HG03460 (cell line): Measurements from ENCODE around the gene MAGI2.
"Not testable (repeated sequence)": the region's sequence is repeated elsewhere in the genome, so short reads cannot be mapped to it uniquely, and the experiment has no call there.

Experiments
- ATAC-seq: cut with Tn5 transposase; IDR thresholded peaks from one replicate; pipeline ENCODE4 v1.9.1; 2021; ENCODE audit not compliant: unreplicated experiment

MAGI2 gene

DNA sequence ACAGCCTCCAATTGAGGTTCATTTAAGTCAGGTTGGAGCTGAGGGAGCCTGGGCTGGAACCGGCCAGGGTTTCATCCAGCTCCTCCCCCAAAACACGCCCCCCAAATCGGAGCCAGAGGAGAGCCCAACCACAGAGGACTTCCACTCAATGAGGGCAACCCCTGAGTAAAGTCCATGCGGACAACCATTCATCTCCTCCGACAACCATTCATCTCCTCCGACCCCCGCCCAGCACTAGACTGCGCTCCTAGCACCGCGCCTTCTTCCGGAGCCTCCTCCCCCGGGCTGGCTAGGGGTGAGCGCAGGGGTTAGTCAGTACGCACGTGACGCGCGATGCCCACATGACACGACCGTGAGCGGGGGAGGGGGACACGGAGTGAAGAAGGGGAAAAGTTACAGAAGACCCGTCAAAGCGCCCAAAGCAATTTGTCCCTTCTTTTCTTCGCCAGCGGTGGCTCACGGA, 1.4 kb downstream of the MAGI2 start:
- no peak for ATAC-seq

DNA sequence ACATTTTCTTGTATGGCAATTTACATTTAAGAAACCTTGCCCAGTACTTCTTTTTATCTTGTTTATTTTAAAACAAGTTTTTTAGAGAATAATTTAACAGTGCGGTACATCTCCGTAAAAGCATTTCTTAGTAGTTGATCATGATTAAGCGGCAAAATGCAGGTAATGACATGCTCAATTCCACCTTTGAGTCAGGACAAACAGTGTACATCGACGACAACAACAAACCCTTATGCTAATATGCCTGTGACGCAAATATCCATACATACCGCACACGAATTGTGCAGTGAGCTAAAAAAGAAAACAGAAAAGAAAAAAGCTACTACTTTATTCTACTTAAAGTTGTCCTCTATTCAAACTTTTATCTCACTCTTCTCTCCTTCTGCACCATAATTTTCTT, 1.9 kb downstream of the MAGI2 start:
- ATAC-seq, result no peak

DNA sequence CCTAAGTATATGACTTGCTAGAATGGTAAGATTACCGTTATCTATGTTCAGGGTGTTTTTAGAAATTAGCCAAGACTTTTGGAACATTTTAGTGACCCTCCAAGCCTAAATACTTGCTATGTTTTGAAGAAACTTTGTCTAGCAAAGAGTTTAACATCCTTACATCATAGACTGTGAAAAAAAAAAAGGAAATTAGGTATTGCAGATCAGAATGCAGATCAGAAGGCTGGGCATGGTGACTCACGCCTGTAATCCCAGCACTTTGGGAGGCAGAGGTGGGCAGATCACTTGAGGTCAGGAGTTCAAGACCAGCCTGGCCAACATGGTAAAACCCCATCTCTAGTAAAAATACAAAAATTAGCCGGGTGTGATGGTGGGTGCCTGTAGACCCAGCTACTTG, 10.7 kb downstream of the MAGI2 start:
- ATAC-seq, result not testable (repeated sequence)

DNA sequence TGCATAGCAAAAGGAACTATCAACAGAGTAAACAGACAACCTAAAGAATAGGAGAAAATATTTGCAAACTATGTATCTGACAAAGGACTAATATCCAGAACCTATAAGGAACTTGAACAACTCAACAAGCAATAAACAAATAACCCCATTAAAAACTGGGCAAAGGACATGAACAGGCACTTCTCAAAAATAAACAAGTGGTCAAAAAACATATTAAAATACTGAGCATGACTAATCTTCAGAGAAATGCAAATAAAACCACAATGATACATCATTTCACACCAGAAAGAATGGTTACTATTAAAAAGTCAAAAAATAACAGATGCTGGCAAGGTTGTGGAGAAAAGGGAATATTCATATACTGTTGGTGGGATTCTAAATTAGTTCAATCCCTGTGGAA, 17.1 kb downstream of the MAGI2 start:
- no peak for ATAC-seq

DNA sequence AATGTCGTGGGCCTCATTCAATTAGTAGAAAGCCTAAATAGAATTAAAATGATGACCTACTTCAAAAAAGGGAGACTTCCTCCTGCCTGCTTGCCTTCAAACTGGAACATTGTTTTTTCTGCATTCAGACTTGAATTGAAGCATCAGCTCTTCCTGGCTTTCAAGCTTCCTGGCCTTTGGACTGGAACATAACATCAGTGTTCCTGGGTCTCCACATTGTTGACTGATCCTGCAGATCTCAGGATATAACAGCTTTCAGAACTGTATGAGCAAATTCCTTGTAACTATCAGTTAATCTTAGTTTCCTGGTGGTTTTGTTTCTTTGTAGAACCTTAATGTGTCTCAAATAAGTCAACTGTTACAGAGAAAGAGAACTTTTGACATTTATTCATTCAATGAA, 18.6 kb downstream of the MAGI2 start:
- no peak for ATAC-seq

DNA sequence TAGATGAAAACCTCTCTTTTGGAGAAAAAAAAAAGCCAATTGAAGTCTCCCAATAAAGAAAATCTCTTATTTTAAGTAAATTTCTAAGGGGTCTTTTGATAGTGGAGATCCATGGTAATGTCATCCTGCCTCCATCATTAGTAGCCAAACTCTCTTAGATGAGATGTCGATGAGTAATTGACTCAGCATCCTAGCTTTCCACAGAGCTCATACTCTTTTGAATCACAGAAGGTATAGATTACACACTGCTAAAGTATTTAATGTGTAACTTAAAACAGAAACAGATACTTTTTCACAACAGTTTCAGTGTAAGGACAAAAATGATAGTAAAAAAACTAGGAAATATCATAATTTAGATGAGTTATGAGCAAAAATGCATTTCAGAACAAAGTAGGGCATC, 19.4 kb downstream of the MAGI2 start:
- no peak for ATAC-seq

DNA sequence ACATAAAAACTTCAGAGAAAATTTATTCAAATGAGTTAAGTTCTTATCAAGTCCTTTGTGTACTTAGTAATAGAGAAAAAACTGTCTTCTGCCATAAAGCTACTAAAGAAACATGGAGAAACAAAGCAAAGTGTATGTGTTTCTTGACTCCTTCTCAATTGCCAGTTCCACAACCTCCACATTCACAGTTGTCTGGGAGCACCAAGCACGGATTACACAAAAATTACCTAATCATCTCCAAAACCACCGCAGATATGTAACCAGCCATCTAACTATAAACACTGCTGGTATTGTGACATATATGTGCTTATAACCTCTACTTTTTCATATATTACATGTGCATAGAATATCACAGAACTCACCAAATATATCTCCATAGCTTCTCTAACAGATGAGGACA, 23.1 kb downstream of the MAGI2 start:
- no peak for ATAC-seq

DNA sequence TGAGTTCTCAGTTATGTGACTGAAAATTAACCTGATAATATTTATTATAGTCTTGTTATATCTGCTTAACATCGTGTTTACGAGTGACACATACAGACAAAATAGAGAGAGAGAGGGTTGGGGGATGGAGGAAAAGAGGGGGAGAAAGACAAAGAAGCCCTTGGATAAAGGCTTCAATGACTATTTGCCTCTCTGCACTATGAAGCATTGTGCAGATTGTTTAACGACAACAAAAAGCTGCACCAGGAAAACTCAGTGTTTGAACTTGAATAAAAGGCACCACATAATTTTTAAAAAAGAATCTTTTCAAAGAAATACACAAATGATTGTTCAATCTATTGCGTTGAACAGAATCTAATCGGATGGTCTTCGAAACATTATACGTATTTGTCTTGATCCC, 27.8 kb downstream of the MAGI2 start:
- ATAC-seq, result no peak

DNA sequence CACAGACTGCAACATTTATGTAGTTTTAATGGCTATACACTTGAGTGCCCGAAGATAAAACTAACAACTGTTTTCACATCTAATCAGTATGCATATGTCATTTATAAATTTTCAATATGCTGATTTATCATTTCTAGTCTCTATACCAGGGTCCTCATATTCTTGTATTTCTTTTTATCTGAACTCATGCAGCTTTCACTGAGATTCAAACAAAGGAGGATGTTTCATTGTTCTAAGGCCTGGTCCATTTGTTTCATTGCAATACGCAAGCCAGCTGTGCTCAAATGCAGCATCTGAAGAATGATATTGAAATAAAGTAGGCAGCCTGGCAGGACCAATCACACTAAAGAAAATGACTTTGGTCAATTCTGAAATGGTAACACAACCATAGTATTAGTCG, 31.7 kb downstream of the MAGI2 start:
- no peak for ATAC-seq

DNA sequence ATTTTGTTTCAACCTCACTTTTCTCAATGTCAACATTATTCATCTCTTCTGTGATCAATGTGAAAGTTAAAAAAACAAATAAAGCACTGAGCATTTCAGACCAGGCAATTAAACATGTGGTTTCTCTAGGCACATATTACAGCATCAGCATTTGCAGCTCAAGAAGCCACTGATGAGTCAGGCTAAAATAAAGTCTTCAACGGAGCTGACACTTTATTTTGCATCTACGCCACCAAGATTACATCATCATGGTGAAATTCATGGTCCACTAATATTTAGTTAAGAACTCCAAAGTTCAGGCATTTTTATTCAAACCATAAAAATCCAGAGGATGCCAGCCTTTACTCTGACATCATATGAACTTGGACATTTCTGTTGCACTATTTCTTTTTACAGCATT, 33.0 kb downstream of the MAGI2 start:
- no peak for ATAC-seq

DNA sequence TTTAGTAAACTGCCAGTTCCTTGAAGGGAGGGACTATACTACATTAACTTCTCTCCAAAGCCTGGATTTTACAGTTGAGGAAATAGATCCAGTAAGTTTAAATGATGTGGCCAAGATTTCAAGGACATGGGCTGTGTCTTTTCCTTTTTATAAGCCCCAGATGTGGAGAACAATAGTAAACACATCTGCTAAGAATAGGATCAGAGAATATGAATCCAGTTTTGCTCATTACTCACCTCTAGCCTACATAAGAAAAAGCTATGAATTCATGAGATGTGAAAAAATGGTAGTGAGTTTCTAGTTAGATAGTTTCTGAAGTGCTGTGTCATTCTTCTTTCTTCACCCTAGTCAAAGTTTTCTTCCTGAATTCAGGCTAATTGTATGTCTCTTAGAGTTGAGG, 38.6 kb downstream of the MAGI2 start:
- no peak for ATAC-seq

DNA sequence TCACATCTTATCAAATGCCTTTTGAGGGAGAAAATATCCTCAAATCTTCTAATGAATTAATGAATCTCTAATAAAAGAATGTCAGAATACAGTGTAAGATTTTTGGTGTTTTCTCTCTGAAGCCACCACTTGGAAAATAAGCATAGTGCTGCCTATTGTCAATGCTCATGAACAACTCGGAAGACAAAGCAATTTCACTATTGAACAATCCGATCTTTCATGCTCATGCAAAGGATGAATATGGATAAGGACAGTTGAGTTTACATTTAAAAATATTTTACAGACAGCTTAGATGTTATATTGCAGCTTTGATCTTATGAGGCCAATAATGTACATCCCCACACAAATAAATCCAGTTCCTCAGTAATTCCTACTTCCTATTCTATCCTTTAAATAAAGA, 40.6 kb downstream of the MAGI2 start:
- no peak for ATAC-seq

DNA sequence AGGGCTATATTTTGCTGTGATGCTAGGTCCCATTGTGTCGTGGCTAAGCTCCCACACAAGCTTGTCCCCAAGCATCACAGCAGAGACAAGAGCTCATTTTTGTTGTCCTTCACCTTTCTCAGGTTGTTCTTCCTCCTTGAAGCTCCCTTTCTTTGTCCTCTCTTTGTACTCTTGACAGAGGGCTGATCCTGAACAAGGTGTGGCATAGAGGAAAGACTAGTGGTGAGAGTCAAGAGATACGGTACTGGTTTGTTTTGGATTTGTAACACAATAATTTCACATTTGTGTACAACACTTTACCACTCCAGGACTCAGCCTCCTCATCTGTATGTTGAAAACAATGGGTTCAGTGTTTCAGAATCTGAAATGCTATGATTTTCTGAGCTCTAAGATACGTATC, 41.0 kb downstream of the MAGI2 start:
- no peak for ATAC-seq

DNA sequence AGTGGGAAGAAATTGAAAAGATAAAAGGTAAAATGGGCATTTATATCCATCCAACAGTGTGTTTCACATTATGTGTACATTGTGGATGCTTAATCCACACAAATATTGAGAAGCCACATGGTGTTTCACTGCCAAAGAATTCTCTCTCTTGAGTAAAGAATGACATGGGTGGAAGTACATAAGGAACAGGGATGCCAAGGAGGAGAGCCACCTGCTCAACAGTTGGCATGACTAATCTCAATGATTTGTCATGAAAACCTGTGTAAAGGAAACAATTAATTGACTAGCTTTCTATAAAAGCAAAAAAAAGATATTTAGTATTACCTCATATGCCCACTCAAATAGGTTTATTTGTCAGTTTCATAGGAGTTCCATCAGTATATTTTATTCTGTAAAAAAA, 43.1 kb downstream of the MAGI2 start:
- ATAC-seq, result no peak

DNA sequence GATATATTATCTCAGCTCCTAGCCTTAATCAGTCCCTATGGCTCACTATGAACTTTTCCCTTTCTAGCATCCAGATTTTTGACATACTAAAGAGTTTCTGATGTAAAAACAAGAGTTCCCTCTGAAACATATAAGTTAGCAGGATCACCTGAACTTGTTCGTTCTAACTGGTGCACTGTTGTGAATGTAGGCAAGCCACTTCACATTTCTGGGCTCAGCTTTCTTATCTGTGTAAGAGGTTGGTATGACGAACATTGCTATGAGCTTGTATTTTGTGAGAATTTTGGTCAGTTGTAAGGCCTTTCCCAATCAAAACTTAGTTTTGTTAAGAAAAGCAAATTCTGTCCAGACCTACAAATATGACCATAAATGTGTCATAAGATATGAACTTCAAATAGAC, 46.1 kb downstream of the MAGI2 start:
- no peak for ATAC-seq

DNA sequence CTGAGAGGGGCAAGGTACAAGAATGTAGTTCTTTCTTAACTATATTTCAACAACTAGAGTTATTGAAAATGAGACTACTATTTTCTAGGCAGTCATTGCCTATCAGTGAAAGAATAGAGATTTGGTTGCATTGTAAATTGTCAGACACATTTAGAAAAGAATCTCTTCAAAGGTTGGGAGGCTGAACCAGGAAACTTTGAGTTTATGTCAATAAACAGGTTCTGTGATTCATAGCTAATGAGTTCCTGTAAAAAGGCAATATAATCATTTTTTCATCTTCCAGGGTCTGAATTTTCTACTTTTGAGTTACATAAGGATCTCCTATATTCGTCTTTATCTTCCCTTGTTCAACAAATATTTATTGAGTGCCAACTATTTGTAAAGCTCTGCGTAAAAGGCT, 47.1 kb downstream of the MAGI2 start:
- no peak for ATAC-seq

DNA sequence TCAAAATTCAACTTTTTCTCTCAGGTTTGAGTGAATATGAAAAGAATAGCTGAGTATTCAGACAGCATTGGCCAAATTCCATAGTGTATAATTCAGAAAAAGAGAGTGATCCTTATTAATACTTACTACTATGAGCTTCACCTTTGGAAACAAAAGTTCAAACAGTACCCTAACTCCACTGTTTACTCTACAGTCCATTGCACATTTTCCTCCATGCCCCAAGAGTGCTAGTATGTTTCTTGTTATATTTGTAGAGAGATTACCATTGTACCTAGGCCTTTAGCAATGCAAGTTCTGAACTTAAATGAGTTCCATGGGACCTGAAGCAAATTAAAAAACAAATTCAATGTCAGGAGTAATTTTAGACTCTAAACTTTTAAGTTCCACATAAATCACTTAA, 48.1 kb downstream of the MAGI2 start:
- ATAC-seq, result no peak

DNA sequence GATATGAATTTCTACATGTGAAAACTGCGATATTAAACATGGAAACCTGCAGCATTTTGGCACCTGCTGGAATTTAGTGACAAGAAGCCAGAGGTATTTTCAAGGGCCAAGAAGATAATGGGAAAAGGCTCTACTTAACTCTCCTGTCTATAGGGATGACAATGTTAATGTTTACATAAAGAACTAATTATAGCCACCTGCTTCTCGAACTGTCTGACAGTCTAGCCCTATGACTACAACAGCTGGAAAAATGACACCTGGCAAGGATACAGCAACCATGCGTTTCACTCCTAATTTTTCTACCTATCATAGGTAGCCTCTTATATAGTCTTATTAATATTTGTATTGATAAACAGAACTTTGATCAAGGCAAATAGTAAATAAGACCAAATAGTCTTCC, 49.6 kb downstream of the MAGI2 start:
- ATAC-seq, result no peak

DNA sequence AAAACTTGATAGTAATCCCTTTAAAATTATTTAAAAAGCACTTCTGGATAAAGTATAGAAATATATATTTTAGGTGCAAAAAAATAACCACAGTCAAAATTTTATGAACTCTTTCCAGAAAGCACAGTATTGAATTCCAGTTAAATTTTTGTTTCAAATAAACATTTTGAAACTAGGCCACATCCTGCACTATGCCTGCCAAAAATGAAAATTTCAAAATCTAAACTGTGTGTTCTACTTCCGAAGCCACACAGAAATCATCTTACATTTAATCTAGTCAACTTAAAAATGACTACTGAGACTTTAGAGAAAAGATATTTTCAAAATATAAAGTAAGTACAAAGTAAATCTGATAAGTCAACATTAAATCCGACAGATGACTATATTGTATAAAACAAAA, 50.0 kb downstream of the MAGI2 start:
- no peak for ATAC-seq

DNA sequence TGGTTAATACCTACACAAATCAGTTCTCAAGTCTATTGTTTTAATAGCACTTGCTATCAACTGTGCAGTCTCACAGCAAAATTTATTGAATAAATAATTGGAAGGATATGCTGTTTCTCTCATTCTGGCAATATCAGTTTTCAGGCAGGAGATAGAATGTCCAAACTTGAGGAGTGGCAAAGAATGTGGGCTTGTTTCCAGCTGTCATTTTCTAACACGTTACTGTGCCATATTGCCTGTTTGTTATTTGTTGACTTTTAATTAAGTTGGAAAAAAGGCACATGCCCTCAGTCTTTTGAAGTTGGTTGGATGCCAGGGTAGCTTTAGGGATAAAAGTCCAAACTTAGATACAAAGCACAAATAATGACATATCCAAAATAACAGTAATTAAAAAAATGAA, 52.2 kb downstream of the MAGI2 start:
- no peak for ATAC-seq

DNA sequence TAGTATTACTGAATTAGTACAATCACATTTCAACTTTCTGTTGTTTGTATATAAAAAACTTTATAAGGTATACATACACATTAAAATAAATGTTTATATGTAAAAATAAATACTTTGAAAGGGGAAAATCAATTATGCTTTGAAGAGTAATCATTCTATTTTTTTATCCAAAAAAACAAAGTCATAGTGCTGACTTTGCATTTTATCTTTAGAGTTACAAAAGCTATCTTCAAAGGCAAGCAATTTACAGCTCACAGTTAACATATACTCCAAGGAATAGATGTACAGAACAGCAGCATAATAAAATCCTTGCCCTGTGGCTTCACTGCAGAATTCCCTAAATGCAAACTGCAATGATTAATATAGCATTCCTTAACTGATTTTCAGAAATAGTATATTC, 53.2 kb downstream of the MAGI2 start:
- ATAC-seq, result no peak

DNA sequence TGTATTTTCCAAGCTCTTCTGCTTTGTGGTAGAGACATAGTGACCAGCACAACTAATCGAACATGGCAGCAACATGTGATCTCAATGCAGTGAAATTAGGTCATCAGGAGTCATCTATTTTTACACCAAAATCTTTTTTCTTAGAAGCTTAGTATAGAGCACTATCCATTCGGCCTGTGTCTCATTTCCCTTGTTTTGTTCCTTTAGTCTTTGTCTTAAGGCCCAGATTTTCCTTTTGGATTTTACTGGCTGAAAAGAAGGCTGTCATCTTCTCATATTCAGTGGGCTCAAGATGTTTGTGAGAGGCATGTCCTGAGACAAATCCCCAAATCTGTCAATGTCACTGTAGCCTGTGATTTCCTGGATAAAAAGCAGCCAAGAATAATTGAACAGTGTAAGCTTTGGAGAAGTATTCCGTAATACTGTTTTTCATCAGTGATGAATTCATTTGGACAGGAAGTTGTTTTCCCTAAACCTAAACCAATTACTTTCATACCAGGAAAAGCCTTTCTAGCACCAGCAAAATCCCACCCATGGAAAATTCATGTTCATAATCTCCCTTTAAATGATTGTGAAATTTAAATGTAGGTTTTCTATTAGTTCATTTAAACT, 55.2 kb downstream of the MAGI2 start:
- no peak for ATAC-seq

DNA sequence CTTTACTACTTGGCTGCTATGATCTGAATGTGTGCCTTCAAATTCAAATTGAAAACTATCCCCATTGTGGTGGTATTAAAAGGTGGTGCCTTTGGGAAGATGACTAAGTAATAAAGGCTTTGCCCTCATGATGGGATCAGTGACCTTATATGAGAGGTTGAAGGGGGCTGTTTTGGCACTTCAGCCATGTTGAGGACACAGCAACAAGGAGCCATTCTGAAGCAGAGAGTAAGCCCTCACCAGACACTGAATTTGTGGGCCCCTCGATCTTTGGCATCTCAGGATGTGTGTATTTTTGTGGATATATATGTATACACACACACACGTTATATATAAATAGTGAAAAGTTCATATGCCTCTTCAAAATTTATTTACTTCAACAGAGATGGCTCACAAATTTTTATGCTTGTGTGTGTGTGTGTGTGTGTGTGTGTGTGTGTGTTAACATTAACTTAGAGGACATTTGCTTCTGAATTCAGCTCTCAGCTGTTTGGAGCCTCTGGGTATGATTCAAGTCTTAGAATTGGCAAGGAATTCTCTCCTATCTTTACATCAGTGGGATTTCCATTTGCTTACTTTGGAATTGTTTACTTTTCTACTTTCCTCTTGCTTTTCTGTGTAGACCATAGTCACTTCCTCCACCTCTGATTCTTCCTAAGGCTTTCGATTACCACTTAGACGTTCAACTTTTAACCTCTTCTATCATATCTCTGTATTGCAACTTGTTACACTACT, 66.6 kb downstream of the MAGI2 start:
- no peak for ATAC-seq
